Globus pallidus (tissue), 1 donor: ENCODE results near the gene LPP.
A peak's percentile ranks its signal among the peaks of the same experiment; 100 is the strongest.

Experiments used
- DNase-seq: peaks from one replicate; pipeline ENCODE4 v3.0.0-alpha.2; 2015; ENCODE audit warnings: low spot score

The LPP gene

GRCh38 chr3:188198001-188198400 lies 44.0 kb downstream of the LPP start:
- DNase-seq: no peak

- no peak for DNase-seq
Measured at GRCh38 chr3:188198760-188199327, 44.9 kb downstream of the LPP start.

- no peak for DNase-seq
Measured at GRCh38 chr3:188199386-188199785, 45.4 kb downstream of the LPP start.

- DNase-seq: no peak
Measured at GRCh38 chr3:188200481-188200880, 46.5 kb downstream of the LPP start.

GRCh38 chr3:188202358-188203138 lies 48.6 kb downstream of the LPP start:
- no peak for DNase-seq

- no peak for DNase-seq
Measured at GRCh38 chr3:188204526-188204925, 50.6 kb downstream of the LPP start.

GRCh38 chr3:188205992-188206416 lies 52.0 kb downstream of the LPP start:
- no peak for DNase-seq

GRCh38 chr3:188206787-188207186 lies 52.8 kb downstream of the LPP start:
- DNase-seq: no peak

GRCh38 chr3:188207941-188208515 lies 54.1 kb downstream of the LPP start:
- DNase-seq: no peak

GRCh38 chr3:188208516-188208981 lies 54.6 kb downstream of the LPP start:
- DNase-seq: no peak

GRCh38 chr3:188209034-188209433 lies 55.1 kb downstream of the LPP start:
- no peak for DNase-seq

GRCh38 chr3:188209740-188210139 lies 55.8 kb downstream of the LPP start:
- DNase-seq: no peak

GRCh38 chr3:188211476-188211875 lies 57.5 kb downstream of the LPP start:
- DNase-seq: peak; percentile 16

GRCh38 chr3:188212308-188212969 lies 58.5 kb downstream of the LPP start:
- no peak for DNase-seq

- peak; percentile 16 for DNase-seq
Measured at GRCh38 chr3:188214442-188214841, 60.5 kb downstream of the LPP start.

- DNase-seq: no peak
Measured at GRCh38 chr3:188215129-188215528, 61.2 kb downstream of the LPP start.

- no peak for DNase-seq
Measured at GRCh38 chr3:188217011-188217463, 63.1 kb downstream of the LPP start.

GRCh38 chr3:188217726-188218125 lies 63.8 kb downstream of the LPP start:
- DNase-seq: no peak

- no peak for DNase-seq
Measured at GRCh38 chr3:188218603-188219002, 64.6 kb downstream of the LPP start.

GRCh38 chr3:188219147-188219546 lies 65.2 kb downstream of the LPP start:
- no peak for DNase-seq

- DNase-seq: no peak
Measured at GRCh38 chr3:188220097-188220788, 66.3 kb downstream of the LPP start.
